Posterior cingulate gyrus (tissue), 11 donors: ENCODE measurements around the gene GCN1.

Source experiments
- DNase-seq, 10 donors: peaks; one replicate each; pipeline versions ENCODE4 v3.0.0 to v3.0.0-alpha.2; 2020 to 2021; ENCODE audit warnings: mixed read lengths in 3 of 10
- intact Hi-C: fragments of 100-400 bp; cut with DNase I; formaldehyde crosslinking; loops from one replicate; pipeline ENCODE4 v1.15.1; 2023

GCN1 gene

DNA sequence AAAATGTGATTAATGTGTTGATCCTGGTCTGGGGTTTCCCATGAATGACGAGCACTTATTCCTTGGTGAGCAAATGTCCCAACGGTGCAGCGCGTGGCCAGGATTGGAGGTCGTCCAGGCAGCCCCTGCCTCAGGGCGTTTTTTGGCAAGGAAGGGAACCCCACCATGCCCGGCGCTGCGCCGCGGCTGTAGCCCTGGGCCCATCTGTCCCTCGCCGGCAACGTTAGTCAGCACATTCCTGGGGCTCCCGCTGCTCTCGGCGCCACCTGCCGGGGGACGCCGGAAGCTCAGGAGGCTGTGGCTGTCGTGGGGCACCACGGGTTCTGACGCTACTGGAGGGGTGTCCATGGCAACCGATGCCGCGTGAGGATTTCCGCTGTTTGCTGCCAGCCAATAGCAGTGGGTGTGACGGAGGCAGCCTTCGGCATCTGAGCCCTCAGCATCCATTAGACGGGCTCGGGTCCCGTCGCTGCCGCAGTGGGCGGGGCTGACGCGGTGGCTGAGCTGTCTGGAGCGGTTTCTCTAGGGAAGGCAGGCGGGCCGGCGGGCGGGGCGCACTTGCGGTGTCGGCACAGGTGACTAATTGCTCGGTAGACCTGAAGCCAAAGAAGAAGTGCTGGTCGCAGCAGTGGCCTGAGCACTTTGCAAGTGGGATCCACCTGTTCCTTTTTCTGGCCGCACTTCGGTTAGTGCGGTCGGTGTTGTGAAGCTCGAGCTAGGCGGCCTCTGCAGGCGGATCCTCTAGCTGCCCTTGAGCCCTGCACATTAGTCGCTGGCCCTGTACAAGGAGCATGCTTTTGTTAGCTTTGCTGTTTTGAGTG lies 107.5 kb downstream of the GCN1 start:
- DNase-seq, result peak; percentile 99 to 100 (median 100)
- intact Hi-C loops, result loop anchor here (1.0 to 2.0 kb wide), 2 partner anchors 30 to 98 kb away; partner anchors contain the start of genes BICDL1 and RAB35

- peak in 1 of 10 donors; percentile 3 for DNase-seq
- intact Hi-C loops, result loop anchor here (1.0 to 2.0 kb wide), 2 partner anchors 31 to 97 kb away; partner anchors contain the start of genes BICDL1 and RAB35
These were observed 108.4 kb downstream of the GCN1 start for GRCh38 chr12:120085920-120086645.

DNA sequence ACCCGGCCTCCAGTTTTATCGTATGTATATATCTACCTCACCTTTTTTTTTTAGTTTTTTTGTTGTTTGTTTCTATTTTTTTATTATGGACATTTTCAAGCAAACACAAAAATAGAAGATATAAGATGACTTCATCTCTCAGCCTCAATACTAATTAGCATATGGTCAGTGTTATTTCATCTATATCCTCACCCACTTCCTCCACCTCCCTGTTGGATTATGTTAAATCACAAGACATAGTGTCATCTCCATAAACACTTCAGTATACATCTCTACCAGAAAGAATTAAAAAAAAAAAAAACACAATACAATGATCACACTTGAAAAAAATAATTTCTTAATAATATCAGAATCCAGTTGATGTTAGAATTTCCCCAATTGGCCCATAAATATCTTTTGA lies 112.9 kb downstream of the GCN1 start:
- intact Hi-C loops, result no loop called here
- no peak for DNase-seq

- intact Hi-C loops, result no loop called here
- peak in 1 of 10 donors; percentile 59 for DNase-seq
These were observed 114.8 kb downstream of the GCN1 start for GRCh38 chr12:120079411-120080400.

DNA sequence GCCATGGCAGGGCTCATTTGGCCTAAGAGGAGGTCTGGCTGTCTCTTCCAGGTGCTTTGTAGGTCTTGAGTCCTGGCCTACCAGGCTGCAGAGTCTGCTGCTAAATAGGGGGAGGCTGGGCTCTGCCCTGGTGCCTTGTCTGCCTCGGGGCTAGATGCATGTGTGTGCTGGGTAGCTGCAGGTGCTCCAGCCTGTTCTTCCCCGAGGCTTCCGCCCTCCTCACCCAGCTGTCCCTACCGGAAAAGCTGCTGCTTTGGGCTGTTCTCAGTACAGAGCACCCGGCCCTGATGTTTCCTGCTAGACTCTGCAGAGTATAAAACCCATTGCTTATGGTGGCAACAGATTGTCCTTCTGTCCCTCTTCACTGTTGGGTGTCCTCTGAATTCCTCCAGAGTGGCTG lies 115.6 kb downstream of the GCN1 start:
- peak in 1 of 10 donors; percentile 73 for DNase-seq
- intact Hi-C loops, result no loop called here

DNA sequence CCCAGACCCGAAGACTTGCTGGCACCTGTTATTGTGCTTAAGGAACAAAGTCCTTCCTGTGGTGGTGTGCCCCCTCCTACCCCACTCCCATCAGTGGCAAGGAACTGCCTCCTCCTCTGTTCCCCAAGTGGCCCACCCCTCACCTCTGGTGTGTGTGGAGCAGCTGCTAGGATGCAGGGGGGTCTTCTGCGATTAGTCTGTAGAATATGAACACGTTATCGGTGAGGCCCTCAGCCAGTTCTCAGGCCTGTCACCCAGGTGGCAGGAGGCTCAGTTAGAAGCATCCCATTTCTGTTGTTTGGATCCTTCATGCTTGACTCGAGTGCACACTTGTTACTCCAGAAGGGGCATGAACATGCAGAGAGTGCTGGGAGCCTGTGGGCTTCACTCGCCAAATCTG lies 117.3 kb downstream of the GCN1 start:
- intact Hi-C loops, result no loop called here
- peak in 1 of 10 donors; percentile 5 for DNase-seq
